NCI-H69 (cell line): ENCODE data around the gene RIMBP3C.
A peak's percentile ranks its signal among the peaks of the same experiment; 100 is the strongest.
"Not testable (repeated sequence)": the region's sequence is repeated elsewhere in the genome, so short reads cannot be mapped to it uniquely, and the experiment has no call there.

Source experiments
- DNase-seq: peaks from one replicate; lab custom pipeline; 2025; lab: John Stamatoyannopoulos, UW

RIMBP3C gene

GRCh38 chr22:21571679-21572078 lies 20.4 kb upstream of the RIMBP3C start:
- no peak for DNase-seq

GRCh38 chr22:21570398-21570797 lies 19.1 kb upstream of the RIMBP3C start:
- DNase-seq, result no peak

- no peak for DNase-seq
Observed at GRCh38 chr22:21569459-21570170, 18.4 kb upstream of the RIMBP3C start.

- DNase-seq, result not testable (repeated sequence)
Observed at GRCh38 chr22:21569076-21569427, 17.8 kb upstream of the RIMBP3C start.

GRCh38 chr22:21568347-21569075 lies 17.2 kb upstream of the RIMBP3C start:
- DNase-seq, result no peak

GRCh38 chr22:21567456-21568346 lies 16.4 kb upstream of the RIMBP3C start, which contains the start of gene UBE2L3:
UBE2L3 (plus strand) TSS chr22:21567714; CDS start chr22:21567745, 31 bp downstream.
- DNase-seq, result peak; percentile 89

GRCh38 chr22:21564411-21564810 lies 13.2 kb upstream of the RIMBP3C start:
- DNase-seq, result no peak

- DNase-seq, result no peak
Observed at GRCh38 chr22:21563912-21564311, 12.7 kb upstream of the RIMBP3C start.

- not testable (repeated sequence) for DNase-seq
Observed at GRCh38 chr22:21560657-21561056, 9.4 kb upstream of the RIMBP3C start.

GRCh38 chr22:21559345-21560125 lies 8.3 kb upstream of the RIMBP3C start:
- DNase-seq, result not testable (repeated sequence)

GRCh38 chr22:21550678-21551047 lies 598 bp downstream of the RIMBP3C start:
- DNase-seq, result not testable (repeated sequence)

- DNase-seq, result not testable (repeated sequence)
Observed at GRCh38 chr22:21550008-21550677, 1.1 kb downstream of the RIMBP3C start.

GRCh38 chr22:21549558-21549957 lies 1.7 kb downstream of the RIMBP3C start:
- DNase-seq, result not testable (repeated sequence)

GRCh38 chr22:21544432-21545322 lies 6.6 kb downstream of the RIMBP3C start:
- DNase-seq, result not testable (repeated sequence)

GRCh38 chr22:21539862-21540261 lies 11.4 kb downstream of the RIMBP3C start:
- DNase-seq, result not testable (repeated sequence)

- not testable (repeated sequence) for DNase-seq
Observed at GRCh38 chr22:21532863-21533648, 18.2 kb downstream of the RIMBP3C start.

- DNase-seq, result not testable (repeated sequence)
Observed at GRCh38 chr22:21531525-21531924, 19.7 kb downstream of the RIMBP3C start.

- DNase-seq, result not testable (repeated sequence)
Observed at GRCh38 chr22:21526705-21527500, 24.4 kb downstream of the RIMBP3C start.
